Astrocyte (in vitro differentiated cells and primary cell): Measurements from ENCODE around the gene NADK. TPM values are rescaled to one million over a fixed set of nuclear protein-coding genes. Genes with fewer than 3 reads are reported as not detected.

Experiments used
- DNase-seq: peaks from one replicate; pipeline ENCODE4 v3.0.0-alpha.2; 2010; ENCODE audit warnings: low read depth
- FAIRE-seq: peaks from 2 replicates; lab custom pipeline; 2011; peaks lifted over from hg19 to GRCh38; lab: Jason Lieb, UNC
- H2AFZ ChIP-seq: 2 replicates; pipeline ENCODE4 v1.6.0; 2012; ENCODE audit warnings: low read depth, low read length, inconsistent platforms
- H3K27ac ChIP-seq: 2 replicates; pipeline ENCODE4 v1.5.1; 2011; ENCODE audit warnings: low read depth, low read length, inconsistent platforms
- H3K27me3 ChIP-seq: 2 replicates; pipeline ENCODE4 v1.6.0; 2011; ENCODE audit warnings: low read length, inconsistent platforms; ENCODE audit not compliant: insufficient read depth
- H3K36me3 ChIP-seq: 2 replicates; pipeline ENCODE4 v1.5.1; 2011; ENCODE audit warnings: low read length, inconsistent platforms; ENCODE audit not compliant: insufficient read depth
- H3K4me1 ChIP-seq: 2 replicates; pipeline ENCODE4 v1.5.1; 2011; ENCODE audit warnings: low read length, inconsistent platforms; ENCODE audit not compliant: insufficient read depth
- H3K4me2 ChIP-seq: 2 replicates; pipeline ENCODE4 v1.6.0; 2012; ENCODE audit warnings: low read length, inconsistent platforms
- H3K4me3 ChIP-seq: 2 replicates; pipeline ENCODE4 v1.5.1; 2011; ENCODE audit warnings: low read depth, mild to moderate bottlenecking, low read length, inconsistent platforms; ENCODE audit not compliant: insufficient read depth
- H3K79me2 ChIP-seq: 2 replicates; pipeline ENCODE4 v1.6.0; 2012; ENCODE audit warnings: mild to moderate bottlenecking, low read length, inconsistent platforms; ENCODE audit not compliant: insufficient read depth
- H3K9ac ChIP-seq: 2 replicates; pipeline ENCODE4 v1.6.0; 2012; ENCODE audit warnings: mild to moderate bottlenecking, low read length, inconsistent platforms
- H3K9me3 ChIP-seq: 2 replicates; pipeline ENCODE4 v1.5.1; 2012; ENCODE audit warnings: low read depth, mild to moderate bottlenecking, low read length, inconsistent platforms; ENCODE audit not compliant: insufficient read depth
- H4K20me1 ChIP-seq: 2 replicates; pipeline ENCODE4 v1.6.0; 2012; ENCODE audit warnings: low read length, inconsistent platforms; ENCODE audit not compliant: insufficient read depth
- H3K27ac Mint-ChIP-seq: one replicate; pipeline ENCODE4 v1.8.0; 2021; ENCODE audit warnings: mild to moderate bottlenecking, mixed read lengths; ENCODE audit not compliant: unreplicated experiment
- H3K27me3 Mint-ChIP-seq: one replicate; pipeline ENCODE4 v1.8.0; 2021; ENCODE audit warnings: low read depth, mixed read lengths; ENCODE audit not compliant: unreplicated experiment
- H3K36me3 Mint-ChIP-seq: one replicate; pipeline ENCODE4 v1.8.0; 2021; ENCODE audit warnings: low read depth, mixed read lengths; ENCODE audit not compliant: unreplicated experiment
- H3K4me1 Mint-ChIP-seq: one replicate; pipeline ENCODE4 v1.8.0; 2021; ENCODE audit warnings: low read depth, mixed read lengths; ENCODE audit not compliant: unreplicated experiment
- H3K4me3 Mint-ChIP-seq: one replicate; pipeline ENCODE4 v1.8.0; 2021; ENCODE audit warnings: mild to moderate bottlenecking, moderate library complexity, mixed read lengths; ENCODE audit not compliant: unreplicated experiment
- H3K9me3 Mint-ChIP-seq: one replicate; pipeline ENCODE4 v1.8.0; 2021; ENCODE audit warnings: mild to moderate bottlenecking, mixed read lengths; ENCODE audit not compliant: unreplicated experiment
- CTCF ChIP-seq: IDR thresholded peaks from 2 replicates; pipeline ENCODE4 v1.5.1; 2011; ENCODE audit warnings: low read depth, mild to moderate bottlenecking, inconsistent platforms, low read length, moderate library complexity; ENCODE audit not compliant: insufficient read depth
- EZH2 ChIP-seq: IDR thresholded peaks from 2 replicates; pipeline ENCODE4 v1.6.1; 2012; ENCODE audit warnings: mild to moderate bottlenecking, low read length, inconsistent platforms; ENCODE audit not compliant: insufficient read depth
- total RNA-seq: library from RNA; stranded (reverse); gene quantifications from 2 replicates; pipeline ENCODE4 v1.2.1, GENCODE V29; 2021

The NADK gene
- total RNA-seq, 1 donor from 2014 or later, result 87.6 TPM

- Histone ChIP-seq H3K36me3 (peaks cover 57% of the 10 kb centered on the region), H3K9me3 (no peaks in the 10 kb centered on the region), H3K79me2 (peaks cover 88% of the 10 kb centered on the region), H2AFZ (no peak overlapping the region), H3K4me2 (no peak overlapping the region), H3K27me3 (no peaks in the 10 kb centered on the region), H3K27ac (no peak overlapping the region), H4K20me1 (peaks cover 89% of the 10 kb centered on the region), H3K4me1 (peaks cover 8% of the 10 kb centered on the region), H3K9ac (no peak overlapping the region), H3K4me3 (no peak overlapping the region)
- peaks cover 17% of the 10 kb centered on the region for H3K4me1 Mint-ChIP-seq
- peaks cover 26% of the 10 kb centered on the region for H3K36me3 Mint-ChIP-seq
- H3K4me3 Mint-ChIP-seq, result no peak overlapping the region
- FAIRE-seq (no peak), DNase-seq (no peak)
- no peak for TF ChIP-seq EZH2
- TF ChIP-seq CTCF, result no peak
- no peaks in the 10 kb centered on the region for H3K27me3 Mint-ChIP-seq
- H3K27ac Mint-ChIP-seq, result no peak overlapping the region
- no peaks in the 10 kb centered on the region for H3K9me3 Mint-ChIP-seq
Measured at GRCh38 chr1:1804301-1804700, 26.0 kb upstream of the NADK start.

GRCh38 chr1:1802871-1803270 is 24.6 kb upstream of the NADK start:
- Mint-ChIP-seq H3K36me3 (peaks cover 23% of the 10 kb centered on the region), H3K4me3 (no peak overlapping the region), H3K4me1 (peaks cover 17% of the 10 kb centered on the region), H3K9me3 (no peaks in the 10 kb centered on the region), H3K27ac (no peak overlapping the region), H3K27me3 (no peaks in the 10 kb centered on the region)
- peaks cover 57% of the 10 kb centered on the region for H3K36me3 ChIP-seq
- no peaks in the 10 kb centered on the region for H3K27me3 ChIP-seq
- TF ChIP-seq CTCF (no peak), EZH2 (no peak)
- no peak overlapping the region for H2AFZ ChIP-seq
- DNase-seq (no peak), FAIRE-seq (no peak)
- H4K20me1 ChIP-seq, result peaks cover 88% of the 10 kb centered on the region
- no peak overlapping the region for H3K9ac ChIP-seq
- H3K4me1 ChIP-seq, result peaks cover 8% of the 10 kb centered on the region
- no peak overlapping the region for H3K4me3 ChIP-seq
- H3K79me2 ChIP-seq, result peaks cover 87% of the 10 kb centered on the region
- H3K9me3 ChIP-seq, result no peaks in the 10 kb centered on the region
- H3K27ac ChIP-seq, result no peak overlapping the region
- H3K4me2 ChIP-seq, result no peak overlapping the region

- no peaks in the 10 kb centered on the region for H3K27me3 Mint-ChIP-seq
- H3K36me3 Mint-ChIP-seq, result peaks cover 34% of the 10 kb centered on the region
- no peak for TF ChIP-seq CTCF
- TF ChIP-seq EZH2, result no peak
- H3K9me3 Mint-ChIP-seq, result no peaks in the 10 kb centered on the region
- Histone ChIP-seq H2AFZ (no peak overlapping the region), H3K4me2 (no peak overlapping the region), H3K4me3 (no peak overlapping the region), H3K27ac (no peak overlapping the region), H3K9me3 (no peaks in the 10 kb centered on the region), H3K36me3 (peaks cover 65% of the 10 kb centered on the region), H3K9ac (no peak overlapping the region), H3K79me2 (peaks cover 91% of the 10 kb centered on the region), H3K27me3 (no peaks in the 10 kb centered on the region), H4K20me1 (peaks cover 91% of the 10 kb centered on the region), H3K4me1 (no peaks in the 10 kb centered on the region)
- H3K4me3 Mint-ChIP-seq, result peak overlapping the region; percentile 34
- DNase-seq (no peak), FAIRE-seq (no peak)
- peaks cover 4% of the 10 kb centered on the region for H3K4me1 Mint-ChIP-seq
- no peak overlapping the region for H3K27ac Mint-ChIP-seq
Measured at GRCh38 chr1:1799716-1800115, 21.4 kb upstream of the NADK start.
